Nephron progenitor cell (in vitro differentiated cells): ENCODE data around the gene CPM.

Experiments used
- DNase-seq: peaks from one replicate; pipeline ENCODE4 v3.0.0; 2021
- H3K27ac Mint-ChIP-seq: 2 replicates; pipeline ENCODE4 v1.8.0; 2021; ENCODE audit warnings: mild to moderate bottlenecking, moderate library complexity, mixed read lengths
- H3K27me3 Mint-ChIP-seq: 2 replicates; pipeline ENCODE4 v1.8.0; 2021; ENCODE audit warnings: mild to moderate bottlenecking, low read depth, mixed read lengths; ENCODE audit not compliant: poor library complexity
- H3K36me3 Mint-ChIP-seq: 2 replicates; pipeline ENCODE4 v1.8.0; 2021; ENCODE audit warnings: low read depth, mixed read lengths
- H3K4me1 Mint-ChIP-seq: 2 replicates; pipeline ENCODE4 v1.8.0; 2021; ENCODE audit warnings: mixed read lengths
- H3K4me3 Mint-ChIP-seq: 2 replicates; pipeline ENCODE4 v1.8.0; 2021; ENCODE audit warnings: mild to moderate bottlenecking, moderate library complexity, mixed read lengths
- H3K9me3 Mint-ChIP-seq: 2 replicates; pipeline ENCODE4 v1.8.0; 2021; ENCODE audit warnings: mild to moderate bottlenecking, moderate library complexity, mixed read lengths
- CTCF ChIP-seq: fragments of 200-600 bp; sonication (generic); IDR thresholded peaks from 2 replicates; pipeline ENCODE4 v1.5.0; 2021; ENCODE audit warnings: antibody characterized with exemption

CPM gene

GRCh38 chr12:68885381-68885780 lies 47.6 kb downstream of the CPM start:
- no peaks in the 10 kb centered on the region for H3K27me3 Mint-ChIP-seq
- no peak for DNase-seq
- no peaks in the 10 kb centered on the region for H3K9me3 Mint-ChIP-seq
- H3K36me3 Mint-ChIP-seq, result no peaks in the 10 kb centered on the region
- H3K27ac Mint-ChIP-seq, result no peak overlapping the region
- TF ChIP-seq CTCF, result no peak
- H3K4me1 Mint-ChIP-seq, result peaks cover 21% of the 10 kb centered on the region
- H3K4me3 Mint-ChIP-seq, result no peak overlapping the region

GRCh38 chr12:68884251-68884650 lies 48.7 kb downstream of the CPM start:
- H3K4me3 Mint-ChIP-seq, result no peak overlapping the region
- H3K9me3 Mint-ChIP-seq, result no peaks in the 10 kb centered on the region
- peaks cover 14% of the 10 kb centered on the region for H3K4me1 Mint-ChIP-seq
- no peaks in the 10 kb centered on the region for H3K36me3 Mint-ChIP-seq
- DNase-seq, result no peak
- no peak overlapping the region for H3K27ac Mint-ChIP-seq
- no peak for TF ChIP-seq CTCF
- H3K27me3 Mint-ChIP-seq, result no peaks in the 10 kb centered on the region

GRCh38 chr12:68883151-68883550 lies 49.8 kb downstream of the CPM start:
- H3K36me3 Mint-ChIP-seq, result no peaks in the 10 kb centered on the region
- H3K4me3 Mint-ChIP-seq, result no peak overlapping the region
- peaks cover 7% of the 10 kb centered on the region for H3K9me3 Mint-ChIP-seq
- H3K27ac Mint-ChIP-seq, result no peak overlapping the region
- H3K27me3 Mint-ChIP-seq, result no peaks in the 10 kb centered on the region
- peaks cover 9% of the 10 kb centered on the region for H3K4me1 Mint-ChIP-seq
- no peak for TF ChIP-seq CTCF
- DNase-seq, result no peak

GRCh38 chr12:68882251-68882964 lies 50.6 kb downstream of the CPM start:
- no peak for DNase-seq
- Mint-ChIP-seq H3K36me3 (no peaks in the 10 kb centered on the region), H3K27ac (no peak overlapping the region), H3K4me1 (peaks cover 9% of the 10 kb centered on the region), H3K9me3 (peaks cover 13% of the 10 kb centered on the region), H3K27me3 (no peaks in the 10 kb centered on the region), H3K4me3 (no peak overlapping the region)
- TF ChIP-seq CTCF, result no peak

- Mint-ChIP-seq H3K27me3 (no peaks in the 10 kb centered on the region), H3K9me3 (peaks cover 19% of the 10 kb centered on the region), H3K27ac (no peak overlapping the region), H3K4me3 (no peak overlapping the region), H3K4me1 (peaks cover 12% of the 10 kb centered on the region), H3K36me3 (no peaks in the 10 kb centered on the region)
- TF ChIP-seq CTCF, result no peak
- DNase-seq, result no peak
Measured at GRCh38 chr12:68880660-68881325, 52.2 kb downstream of the CPM start.

- no peak for DNase-seq
- Mint-ChIP-seq H3K4me1 (peaks cover 4% of the 10 kb centered on the region), H3K27me3 (peaks cover 7% of the 10 kb centered on the region), H3K36me3 (no peaks in the 10 kb centered on the region), H3K4me3 (no peak overlapping the region), H3K9me3 (peaks cover 19% of the 10 kb centered on the region), H3K27ac (no peak overlapping the region)
- TF ChIP-seq CTCF, result no peak
Measured at GRCh38 chr12:68878846-68879245, 54.1 kb downstream of the CPM start.
